GM21526 (cell line): Measurements from ENCODE around the gene KDM4C.
"Not testable (repeated sequence)": the region's sequence is repeated elsewhere in the genome, so short reads cannot be mapped to it uniquely, and the experiment has no call there.

Experiments
- ATAC-seq: cut with Tn5 transposase; IDR thresholded peaks from one replicate; pipeline ENCODE4 v1.9.1; 2021; ENCODE audit warnings: moderate library complexity; ENCODE audit not compliant: unreplicated experiment, low FRiP score

KDM4C gene

DNA sequence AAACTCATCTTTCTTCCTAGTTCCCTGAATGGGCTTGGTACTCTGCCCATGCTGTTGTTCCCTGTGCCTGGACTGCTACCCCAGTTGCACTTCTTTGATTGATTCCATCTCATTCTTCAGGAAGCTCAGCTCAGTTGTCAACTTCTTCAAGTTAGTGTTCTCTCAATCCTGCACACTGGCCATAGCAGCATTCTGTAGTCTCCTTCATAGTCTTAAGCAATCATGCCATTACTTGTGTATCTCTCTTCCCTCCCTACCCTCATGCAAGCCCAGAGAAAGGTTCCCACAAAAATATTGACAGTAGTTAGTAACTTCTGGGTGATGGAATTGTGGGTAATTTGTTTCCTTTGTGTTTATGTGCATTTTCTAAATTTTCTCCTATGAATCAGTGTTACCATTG is 5.5 kb downstream of the KDM4C start:
- ATAC-seq = no peak

- no peak for ATAC-seq
Measured at GRCh38 chr9:6764011-6764410, 6.2 kb downstream of the KDM4C start.

GRCh38 chr9:6764523-6764922 is 6.8 kb downstream of the KDM4C start:
- no peak for ATAC-seq

DNA sequence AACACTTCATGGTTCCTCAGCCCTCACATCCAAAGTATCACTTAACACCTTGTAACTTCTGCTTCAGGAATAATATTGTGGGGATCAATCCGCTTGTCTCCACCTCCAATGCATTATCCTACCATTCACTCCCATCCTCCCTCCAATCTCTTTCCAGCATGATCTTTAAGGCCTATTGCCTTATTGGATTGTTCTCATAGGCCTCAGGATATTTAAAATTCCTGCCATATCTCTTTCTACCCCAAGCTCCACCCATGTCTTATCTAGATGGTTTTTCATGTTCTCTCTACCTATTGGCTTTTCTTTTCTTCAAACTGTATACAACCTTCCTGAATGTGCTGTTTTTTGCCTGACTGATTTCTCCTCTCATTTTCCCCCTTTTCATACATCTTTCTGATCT is 7.2 kb downstream of the KDM4C start:
- ATAC-seq = no peak

DNA sequence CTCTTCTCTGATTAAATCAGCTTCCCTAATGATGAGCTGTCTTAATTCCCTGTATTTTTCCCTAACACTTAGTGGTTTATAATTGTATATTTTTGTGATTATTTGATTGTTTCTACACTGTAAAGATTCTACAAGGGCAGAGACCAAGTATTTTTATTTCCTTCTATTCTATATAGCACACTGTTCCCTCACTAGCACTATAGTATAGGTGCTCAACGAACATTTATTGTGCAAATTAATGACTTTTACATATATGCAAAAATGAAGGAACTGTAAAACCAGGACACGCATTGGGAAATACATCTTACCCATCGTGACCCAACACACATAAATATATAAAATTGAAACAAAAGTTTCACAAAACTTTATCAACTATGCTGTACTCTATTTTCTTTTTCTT is 7.6 kb downstream of the KDM4C start:
- no peak for ATAC-seq

- ATAC-seq = no peak
Measured at GRCh38 chr9:6766606-6767005, 8.8 kb downstream of the KDM4C start.

- not testable (repeated sequence) for ATAC-seq
Measured at GRCh38 chr9:6768587-6768986, 10.8 kb downstream of the KDM4C start.

- no peak for ATAC-seq
Measured at GRCh38 chr9:6771722-6772121, 13.9 kb downstream of the KDM4C start.

- ATAC-seq = no peak
Measured at GRCh38 chr9:6777213-6777902, 19.6 kb downstream of the KDM4C start.

DNA sequence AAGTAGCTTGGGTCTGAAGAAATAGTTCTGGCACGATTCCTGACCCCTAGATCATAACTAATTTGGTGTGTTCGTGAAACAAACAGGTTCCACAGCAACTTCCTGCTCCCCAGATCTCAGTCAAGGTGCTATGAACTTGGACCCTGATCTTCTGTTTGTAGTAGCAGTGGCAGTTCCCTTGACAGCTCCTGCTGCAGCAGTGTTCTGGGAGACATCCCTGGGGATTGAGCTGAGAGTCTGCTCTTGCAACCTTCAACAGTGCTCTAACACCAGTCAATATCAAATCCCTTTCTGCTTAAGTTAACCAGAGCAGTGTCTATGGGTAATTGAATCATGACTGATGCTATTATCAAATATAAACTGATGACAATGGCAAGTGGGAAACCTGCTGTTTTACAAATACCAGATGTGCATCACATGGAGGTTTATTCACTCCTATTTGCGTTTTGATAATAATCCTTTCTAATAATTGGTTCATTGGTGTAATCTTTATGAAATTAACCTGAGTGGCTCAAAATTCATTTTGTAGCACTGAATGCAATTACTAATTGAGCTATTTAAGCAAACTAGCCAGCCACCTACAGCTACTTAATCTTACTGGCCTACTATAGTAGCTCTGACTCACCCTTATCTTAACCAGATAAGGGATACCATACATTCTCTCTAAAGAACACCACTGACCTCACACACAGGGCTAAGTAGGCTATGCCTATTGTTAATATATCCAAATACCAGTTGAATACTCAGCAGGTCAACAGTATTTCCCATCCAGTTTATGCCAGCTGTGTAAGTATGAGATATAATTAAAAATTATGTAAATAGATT is 21.9 kb downstream of the KDM4C start:
- ATAC-seq = no peak

DNA sequence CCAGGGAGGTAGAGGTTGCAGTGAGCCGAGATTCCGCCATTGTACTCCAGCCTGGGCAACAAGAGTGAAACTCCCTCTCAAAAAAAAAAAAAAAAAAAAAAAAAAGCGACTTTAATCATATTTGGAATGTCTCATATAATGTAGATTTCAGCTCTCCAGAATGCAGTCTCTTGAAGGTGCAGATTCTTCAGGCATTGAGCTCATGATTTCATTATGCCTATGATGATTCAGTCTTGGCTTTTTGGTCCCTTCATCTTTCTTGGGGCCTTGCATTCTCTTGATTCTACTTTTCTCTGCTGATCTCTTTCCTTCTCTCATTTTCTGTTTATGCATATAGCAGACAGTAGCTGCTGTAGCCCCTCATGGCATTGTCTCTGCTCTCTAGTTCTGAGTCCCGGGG is 22.9 kb downstream of the KDM4C start:
- ATAC-seq = no peak

- no peak for ATAC-seq
Measured at GRCh38 chr9:6781476-6781875, 23.7 kb downstream of the KDM4C start.

- no peak for ATAC-seq
Measured at GRCh38 chr9:6782345-6782744, 24.6 kb downstream of the KDM4C start.

- ATAC-seq = no peak
Measured at GRCh38 chr9:6782981-6783380, 25.2 kb downstream of the KDM4C start.

DNA sequence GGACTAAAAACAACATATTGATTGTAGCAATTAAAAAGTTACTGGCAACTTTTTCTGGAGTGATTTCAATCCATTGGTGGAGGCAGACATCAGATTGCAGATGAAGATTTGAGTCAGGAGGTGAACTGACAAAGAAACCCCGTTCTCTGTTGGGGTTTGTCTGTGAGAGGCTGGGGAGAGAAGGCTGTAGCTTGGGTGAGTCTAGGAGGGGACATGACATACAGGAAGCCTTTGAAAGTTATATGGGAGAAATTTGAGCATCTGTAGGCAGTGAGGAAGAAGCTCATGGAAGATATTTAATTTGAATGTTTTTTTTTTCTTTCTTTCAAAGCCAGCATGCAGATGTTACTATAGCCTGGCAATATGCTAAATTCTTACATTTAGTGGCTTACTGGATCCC is 26.0 kb downstream of the KDM4C start:
- no peak for ATAC-seq

GRCh38 chr9:6785682-6786081 is 27.9 kb downstream of the KDM4C start:
- ATAC-seq = no peak

DNA sequence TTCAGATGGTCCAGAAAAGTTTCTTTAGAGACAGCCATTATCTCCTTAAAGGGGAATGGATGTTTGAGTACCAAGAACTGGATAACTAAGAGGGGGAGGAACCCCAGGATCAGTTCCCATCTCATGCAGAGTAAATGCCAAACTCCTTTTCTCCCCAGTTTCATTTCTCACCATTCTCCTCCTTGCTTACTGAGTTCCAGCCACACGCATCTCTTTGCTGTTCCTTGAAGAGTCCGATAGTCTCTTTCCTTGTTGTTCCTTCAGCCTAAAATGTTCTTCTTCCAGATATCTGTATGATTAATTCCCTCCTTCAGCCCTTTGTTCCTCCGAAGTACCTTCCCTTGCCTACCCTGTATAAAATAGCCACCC is 30.0 kb downstream of the KDM4C start:
- ATAC-seq = no peak

- ATAC-seq = no peak
Measured at GRCh38 chr9:6788162-6789016, 30.6 kb downstream of the KDM4C start.

- ATAC-seq = not testable (repeated sequence)
Measured at GRCh38 chr9:6789017-6789338, 31.2 kb downstream of the KDM4C start.

GRCh38 chr9:6790866-6791265 is 33.1 kb downstream of the KDM4C start:
- no peak for ATAC-seq

DNA sequence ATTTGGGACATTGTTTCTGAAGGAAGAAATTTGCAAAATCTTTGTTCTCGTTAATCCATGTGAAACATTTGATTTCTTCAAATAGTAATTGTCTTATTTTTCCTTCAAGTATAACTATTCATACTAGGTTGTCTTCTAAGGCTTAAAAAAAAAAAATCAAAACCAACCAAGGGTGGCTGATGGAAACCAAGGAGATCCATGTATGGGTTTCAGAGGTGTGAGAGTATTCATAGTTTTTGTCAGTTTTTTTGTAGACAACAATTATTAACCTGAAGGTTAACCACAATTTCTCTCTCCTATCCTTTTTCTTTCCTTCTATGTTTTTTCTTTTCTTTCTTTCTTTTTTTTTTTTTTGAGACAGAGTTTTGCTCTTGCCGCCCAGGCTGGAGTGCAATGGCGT is 35.4 kb downstream of the KDM4C start:
- ATAC-seq = no peak
